Measurements from ENCODE around the gene KCNC3.

GRCh38 chr19:50356691-50357177, 27.6 kb upstream of the KCNC3 start:
- no peak for TF ChIP-seq ZNF574 (CRISPR knock-in tag; IDR thresholded peaks at IDR 0.05)
- TF ChIP-seq MAZ (IDR thresholded peaks at IDR 0.05; ENCODE audit: borderline replicate concordance, low read depth, low read length): no peak
- TF ChIP-seq MAZ (CRISPR knock-in tag; IDR thresholded peaks at IDR 0.05; ENCODE audit: low read depth): no peak
- TF ChIP-seq POLR2AphosphoS5 (IDR thresholded peaks at IDR 0.05; ENCODE audit: low read depth, low read length): no peak
- TF ChIP-seq ZNF460 (CRISPR knock-in tag; IDR thresholded peaks at IDR 0.05; ENCODE audit: borderline replicate concordance): no peak
- no peak for TF ChIP-seq MEIS2 (CRISPR knock-in tag; IDR thresholded peaks at IDR 0.05)
- no peak for TF ChIP-seq RAD51 (IDR thresholded peaks at IDR 0.05; ENCODE audit: borderline replicate concordance)
- no peak for TF ChIP-seq IKZF1 (IDR thresholded peaks at IDR 0.05)
- TF ChIP-seq POLR2A (IDR thresholded peaks at IDR 0.05; ENCODE audit: insufficient read depth in 1 of 2, low read depth in 2 of 2, low read length in 2 of 2): no peak
- no peak for TF ChIP-seq ZNF354B (CRISPR knock-in tag; IDR thresholded peaks at IDR 0.05)
- TF ChIP-seq CTCF (CRISPR knock-in tag; IDR thresholded peaks at IDR 0.05): no peak
- TF ChIP-seq SIN3A (IDR thresholded peaks at IDR 0.05; ENCODE audit: borderline replicate concordance, low read depth, low read length): no peak
- no peak for TF ChIP-seq ZNF274 (CRISPR knock-in tag; IDR thresholded peaks at IDR 0.05)
- TF ChIP-seq, protein P1, sequence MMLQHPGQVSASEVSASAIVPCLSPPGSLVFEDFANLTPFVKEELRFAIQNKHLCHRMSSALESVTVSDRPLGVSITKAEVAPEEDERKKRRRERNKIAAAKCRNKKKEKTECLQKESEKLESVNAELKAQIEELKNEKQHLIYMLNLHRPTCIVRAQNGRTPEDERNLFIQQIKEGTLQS (CRISPR knock-in tag; IDR thresholded peaks at IDR 0.05): no peak
- TF ChIP-seq, protein P2, sequence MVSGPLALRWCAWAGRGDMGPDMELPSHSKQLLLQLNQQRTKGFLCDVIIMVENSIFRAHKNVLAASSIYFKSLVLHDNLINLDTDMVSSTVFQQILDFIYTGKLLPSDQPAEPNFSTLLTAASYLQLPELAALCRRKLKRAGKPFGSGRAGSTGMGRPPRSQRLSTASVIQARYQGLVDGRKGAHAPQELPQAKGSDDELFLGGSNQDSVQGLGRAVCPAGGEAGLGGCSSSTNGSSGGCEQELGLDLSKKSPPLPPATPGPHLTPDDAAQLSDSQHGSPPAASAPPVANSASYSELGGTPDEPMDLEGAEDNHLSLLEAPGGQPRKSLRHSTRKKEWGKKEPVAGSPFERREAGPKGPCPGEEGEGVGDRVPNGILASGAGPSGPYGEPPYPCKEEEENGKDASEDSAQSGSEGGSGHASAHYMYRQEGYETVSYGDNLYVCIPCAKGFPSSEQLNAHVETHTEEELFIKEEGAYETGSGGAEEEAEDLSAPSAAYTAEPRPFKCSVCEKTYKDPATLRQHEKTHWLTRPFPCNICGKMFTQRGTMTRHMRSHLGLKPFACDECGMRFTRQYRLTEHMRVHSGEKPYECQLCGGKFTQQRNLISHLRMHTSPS (CRISPR knock-in tag; IDR thresholded peaks at IDR 0.05; ENCODE audit: low read depth): no peak

Measured in HepG2 (cell line).